Sciatic nerve (tissue), 2 donors: ENCODE measurements around the gene RNF169. TPM values are rescaled to one million over a fixed set of nuclear protein-coding genes. Genes with fewer than 3 reads are reported as not detected.
"Not testable (repeated sequence)": the region's sequence is repeated elsewhere in the genome, so short reads cannot be mapped to it uniquely, and the experiment has no call there.

Experiments
- ATAC-seq: fragments of 200-7000 bp; cut with Tn5 transposase; one replicate; pipeline ENCODE4 v1.9.1; 2020; ENCODE audit warnings: mild to moderate bottlenecking, moderate library complexity
- DNase-seq: peaks from one replicate; pipeline ENCODE4 v3.0.0-alpha.2; 2020; ENCODE audit warnings: low spot score
- intact Hi-C: fragments of 100-400 bp; cut with DNase I; formaldehyde crosslinking; loops from one replicate; pipeline ENCODE4 v1.14.2; 2022
- total RNA-seq: library from RNA; stranded (reverse); fragmentation: NEBNext Ultra II Directional; extraction: Animal tissue kit (Norgen Biotek cat#: 25700); gene quantifications from one replicate; pipeline ENCODE4 v1.2.1, GENCODE V29; 2021
- donor health status: DM: no; HTN: no; CAD: no.
- donor health status: DM: no; HTN: no; CAD: no.

RNF169 gene
- total RNA-seq, 1 donor from 2014 or later = 23.8 TPM

DNA sequence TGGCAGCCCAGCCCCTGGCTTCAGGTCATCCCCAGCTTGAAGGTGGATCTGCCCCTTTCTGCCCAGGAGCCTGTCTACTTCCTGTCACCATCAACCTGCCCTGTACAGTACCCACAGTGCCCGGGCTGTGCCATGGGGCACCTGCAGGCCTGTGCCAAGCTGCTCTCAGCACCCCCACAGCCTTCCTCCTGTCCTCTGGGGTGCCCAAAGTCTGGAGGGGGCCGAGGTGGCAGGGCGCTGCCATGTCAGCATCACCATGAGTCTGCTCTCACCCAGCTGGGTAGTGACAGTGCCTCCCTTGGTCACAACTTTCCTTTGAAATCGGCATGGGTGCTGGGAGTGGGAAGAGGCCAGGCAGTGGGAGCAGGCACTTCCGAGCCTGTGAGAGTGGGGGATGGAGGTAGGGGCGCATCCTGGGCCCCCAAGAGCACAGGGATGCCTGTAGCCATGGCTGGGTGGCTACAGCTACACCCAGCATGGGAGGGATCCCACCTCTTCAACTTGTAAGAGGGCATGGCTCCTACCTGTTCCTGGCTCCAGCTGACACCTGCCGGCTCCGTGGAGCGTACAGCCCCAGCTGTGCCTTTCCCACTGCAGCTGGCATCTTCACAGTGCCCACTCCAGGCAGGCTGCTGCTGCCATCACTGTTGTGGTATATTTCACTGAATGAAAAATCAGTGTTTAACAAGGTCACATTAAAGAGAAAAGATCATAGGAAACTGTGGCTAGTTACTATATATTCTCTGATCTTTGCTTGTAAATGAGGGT, 42.9 kb downstream of the RNF169 start:
- no peak for ATAC-seq
- intact Hi-C loops = no loop called here
- no peak for DNase-seq

DNA sequence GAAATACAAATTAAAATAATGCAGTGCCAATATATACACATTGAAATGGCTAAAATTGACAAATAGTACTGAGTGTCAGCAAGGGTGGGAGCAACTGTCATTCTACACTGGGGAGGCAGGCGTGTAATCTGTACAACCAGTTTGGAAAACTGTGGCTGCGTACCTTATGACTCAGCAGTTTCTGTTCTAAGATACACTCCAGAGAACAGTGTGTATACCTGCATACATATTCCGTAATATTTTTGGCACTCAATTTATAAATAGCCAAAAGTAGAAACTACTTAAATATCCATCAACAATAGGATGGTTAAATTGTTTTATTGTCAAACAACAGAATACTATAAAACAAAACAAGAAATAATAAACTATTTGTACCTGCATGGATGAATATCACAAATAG, 57.6 kb downstream of the RNF169 start:
- no peak for ATAC-seq

DNA sequence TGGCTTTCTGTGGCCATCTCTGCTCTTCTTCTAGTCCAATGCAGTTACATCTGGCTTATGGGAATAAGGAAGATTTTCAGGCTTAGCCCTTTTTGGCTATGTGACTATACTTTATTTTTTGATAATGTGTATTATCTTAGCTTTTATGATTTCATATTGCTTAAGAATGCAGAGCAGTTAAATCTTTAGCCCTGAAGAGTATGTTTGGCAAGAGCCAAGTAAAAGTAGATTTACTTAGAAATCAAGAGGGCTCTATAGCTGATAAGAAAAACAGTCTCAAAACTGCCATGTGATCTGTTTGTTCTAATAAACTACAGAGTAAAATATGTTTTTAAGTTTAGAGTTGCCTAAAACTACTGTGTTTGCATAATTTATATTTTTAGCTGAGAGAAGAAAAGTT, 61.2 kb downstream of the RNF169 start:
- ATAC-seq (no peak), DNase-seq (no peak)
- intact Hi-C loops = no loop called here

More for the DNA sequence above, 57.6 kb downstream of the RNF169 start:
- DNase-seq = no peak
- intact Hi-C loops = no loop called here

DNA sequence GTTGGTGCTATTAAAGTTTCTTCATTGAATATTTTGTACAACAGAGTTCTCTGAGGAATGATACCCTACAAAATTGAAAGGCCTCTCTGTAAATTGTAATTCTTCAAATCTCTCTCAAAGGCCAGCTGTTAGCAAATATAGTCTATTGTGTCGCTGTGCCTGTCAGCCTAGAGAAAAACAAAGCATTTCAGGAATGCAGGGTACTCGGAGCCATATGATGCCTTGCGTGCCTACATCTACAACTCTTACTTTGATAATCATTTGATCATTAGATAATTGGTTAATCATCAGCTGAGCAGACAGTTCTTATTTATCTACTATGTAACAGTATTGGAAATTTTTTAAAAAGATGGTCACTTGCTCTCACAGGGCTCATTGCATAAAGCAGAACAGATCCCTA, 67.3 kb downstream of the RNF169 start:
- intact Hi-C loops = no loop called here
- no peak for DNase-seq
- no peak for ATAC-seq

DNA sequence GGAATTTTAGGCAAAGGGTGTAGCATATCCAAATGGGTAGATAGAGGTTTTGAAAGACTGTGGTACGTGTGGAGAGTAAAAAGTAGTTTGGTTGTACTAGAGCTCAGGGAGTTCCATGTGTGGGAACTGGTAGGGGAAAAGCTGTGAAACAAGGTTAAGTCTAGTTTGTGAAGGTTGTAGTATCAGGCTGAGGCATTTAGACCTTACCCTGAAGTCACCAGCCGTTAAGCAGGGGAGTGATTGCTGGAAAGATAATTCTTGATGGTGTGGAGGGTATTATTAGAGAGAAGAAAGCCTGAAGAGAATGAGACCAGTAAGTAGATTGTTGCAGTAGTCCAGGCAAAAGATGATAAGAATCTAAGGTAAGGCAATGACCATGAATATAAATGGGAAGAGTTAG, 68.0 kb downstream of the RNF169 start:
- no peak for DNase-seq
- intact Hi-C loops = no loop called here
- no peak for ATAC-seq

DNA sequence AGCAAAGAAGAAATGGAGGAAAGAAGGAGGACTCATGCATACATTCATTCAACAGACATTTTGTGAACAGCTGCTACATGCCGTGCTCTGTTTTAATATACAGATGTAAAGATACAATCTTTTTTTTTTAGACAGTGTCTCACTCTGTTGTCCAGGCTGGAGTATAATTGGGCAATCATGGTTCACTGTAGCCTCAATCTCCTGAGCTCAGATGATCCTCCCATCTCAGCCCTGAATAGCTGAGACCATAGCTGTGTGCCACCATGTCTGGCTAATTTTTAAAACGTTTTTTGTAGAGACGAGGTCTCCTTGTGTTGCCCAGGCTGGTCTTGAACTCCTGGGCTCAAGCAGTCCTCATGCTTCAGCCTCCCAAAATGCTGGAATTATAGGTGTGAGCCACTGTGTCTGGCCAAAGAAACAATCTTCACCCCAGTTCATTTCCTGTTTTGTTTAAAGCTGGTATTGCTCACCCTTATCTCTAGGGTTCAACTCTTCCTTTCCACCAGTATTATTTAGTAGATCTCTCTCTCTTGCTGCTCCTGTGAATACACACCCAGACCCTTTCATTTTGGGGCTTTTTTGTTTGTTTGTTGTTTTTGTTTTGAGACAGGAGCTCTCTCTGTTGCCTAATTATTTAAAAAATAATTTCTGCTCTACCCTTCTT, 69.8 kb downstream of the RNF169 start:
- intact Hi-C loops = no loop called here
- no peak for ATAC-seq
- DNase-seq = no peak

DNA sequence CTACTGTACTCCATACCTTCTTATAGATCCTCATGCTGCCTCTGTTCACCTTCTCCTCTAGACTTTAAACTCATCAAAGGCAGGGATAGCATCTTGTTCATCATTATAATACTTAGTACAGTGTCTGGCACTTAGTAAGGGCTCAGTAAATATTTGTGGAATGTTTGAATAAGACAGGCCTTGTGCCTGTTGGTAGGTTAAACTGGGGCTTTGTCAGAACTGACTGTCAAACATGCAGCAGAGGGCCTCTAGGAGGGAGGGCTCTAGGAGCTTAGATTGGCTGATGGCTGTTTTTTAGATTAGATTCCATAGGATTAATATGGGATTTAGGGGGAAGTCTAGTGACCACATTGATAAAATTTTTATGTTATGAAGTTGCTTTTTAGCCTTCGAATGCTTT, 70.8 kb downstream of the RNF169 start:
- no peak for DNase-seq
- intact Hi-C loops = no loop called here
- ATAC-seq = no peak

DNA sequence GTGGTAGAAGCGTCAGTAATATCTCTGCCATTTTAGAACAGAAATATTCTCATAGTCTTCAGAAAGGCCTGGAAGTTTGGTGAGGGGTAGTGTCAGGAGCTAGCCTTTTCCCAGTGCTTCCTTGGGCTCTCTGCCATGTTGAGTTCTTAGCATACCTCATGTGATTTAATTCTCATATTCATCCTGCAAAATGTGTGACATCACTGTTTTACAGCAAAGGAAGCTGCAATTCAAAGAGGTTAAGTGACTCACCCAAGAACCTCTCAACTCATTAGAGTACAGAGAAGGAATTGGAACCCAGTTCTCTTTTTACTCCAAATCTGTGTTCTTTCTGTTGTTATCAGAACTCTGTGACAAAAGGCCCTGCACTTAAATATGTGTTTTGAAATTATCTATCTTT, 72.1 kb downstream of the RNF169 start:
- intact Hi-C loops = no loop called here
- DNase-seq (no peak), ATAC-seq (no peak)

DNA sequence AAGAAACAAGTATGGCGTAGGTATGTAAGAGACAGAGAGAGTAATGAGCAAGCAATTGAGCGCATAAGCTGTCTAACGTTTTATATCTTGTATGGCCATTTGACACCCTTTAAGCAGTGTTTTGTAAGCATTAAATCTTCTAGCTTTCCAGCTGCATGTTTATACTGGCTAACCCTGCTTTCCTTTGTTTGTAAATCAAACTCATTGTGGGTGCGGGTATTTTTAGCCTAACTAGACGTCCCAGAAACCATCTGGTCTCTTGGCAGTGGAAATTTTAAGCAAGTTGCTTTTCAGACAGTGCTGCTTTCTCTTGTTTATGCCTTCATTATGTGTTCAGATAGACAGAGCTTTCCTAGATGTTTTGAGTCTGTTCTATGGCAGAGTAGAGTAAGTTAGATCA, 73.5 kb downstream of the RNF169 start:
- no peak for DNase-seq
- peak; percentile 74 for ATAC-seq
- intact Hi-C loops = no loop called here

DNA sequence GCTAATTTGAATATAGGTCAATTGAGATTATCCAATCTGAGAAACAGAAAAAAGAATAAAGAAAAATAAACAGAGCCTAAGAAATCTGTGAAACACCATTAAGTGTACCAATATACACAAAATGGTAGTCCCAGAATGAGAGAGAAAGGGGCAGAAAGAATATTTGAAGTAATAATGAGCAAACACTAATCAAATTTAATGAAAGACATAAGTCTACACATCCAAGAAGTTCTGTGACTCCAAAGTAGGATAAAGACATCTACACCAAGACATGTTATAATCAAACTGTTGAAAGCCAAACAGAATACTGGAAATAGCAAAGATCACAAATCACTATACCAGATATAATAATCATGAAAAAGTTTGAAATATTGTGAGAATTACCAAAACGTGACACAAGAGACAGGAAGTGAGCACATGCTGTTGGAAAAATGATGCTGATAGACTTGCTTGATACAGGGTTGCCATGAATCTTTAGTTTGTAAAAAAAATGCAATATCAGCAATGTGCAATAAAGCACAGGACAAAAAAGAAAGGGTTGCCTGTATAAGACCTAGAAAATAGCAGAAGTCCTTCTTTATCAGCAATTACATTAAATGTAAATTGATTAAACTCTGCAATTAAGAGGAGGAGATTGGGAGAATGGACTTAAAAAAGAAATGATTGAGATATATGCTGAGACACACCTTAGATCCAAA, 75.8 kb downstream of the RNF169 start:
- ATAC-seq (no peak), DNase-seq (no peak)
- intact Hi-C loops = no loop called here

DNA sequence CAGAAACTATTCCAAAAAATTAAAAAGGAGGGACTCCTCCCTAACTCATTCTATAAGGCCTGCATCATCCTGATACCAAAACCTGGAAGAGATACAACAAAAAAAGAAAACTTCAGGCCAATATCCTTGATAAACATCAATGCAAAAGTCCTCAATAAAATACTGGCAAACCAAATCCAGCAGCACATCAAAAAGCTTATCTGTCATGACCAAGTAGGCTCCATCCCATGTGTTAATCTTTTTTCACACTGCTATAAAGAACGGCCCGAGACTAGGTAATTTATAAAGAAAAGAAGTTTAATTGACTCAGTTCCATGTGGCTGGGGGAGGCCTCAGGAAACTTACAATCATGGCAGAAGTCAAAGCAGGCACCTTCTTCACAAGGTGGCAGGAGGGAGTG, 76.9 kb downstream of the RNF169 start:
- DNase-seq, intact Hi-C loops, ATAC-seq: not testable (repeated sequence)

DNA sequence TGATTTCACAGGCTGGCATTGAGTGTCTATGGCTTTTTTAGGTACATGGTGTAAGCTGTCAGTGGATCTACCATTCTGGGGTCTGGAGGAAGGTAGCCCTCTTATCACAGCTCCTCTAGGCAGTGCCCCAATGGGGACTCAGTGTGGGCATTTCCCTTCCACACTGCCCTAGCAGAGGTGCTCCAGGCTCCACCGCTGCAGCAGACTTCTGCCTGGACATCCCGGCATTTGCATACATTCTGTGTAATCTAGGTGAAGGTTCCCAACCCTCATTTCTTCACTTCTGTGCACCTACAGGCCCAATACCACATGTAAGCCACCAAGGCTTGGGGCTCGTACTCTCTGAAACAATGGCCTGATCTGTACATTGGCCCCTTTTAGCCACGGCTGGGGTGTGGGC, 78.3 kb downstream of the RNF169 start:
- no peak for ATAC-seq
- intact Hi-C loops = no loop called here
- DNase-seq = no peak

DNA sequence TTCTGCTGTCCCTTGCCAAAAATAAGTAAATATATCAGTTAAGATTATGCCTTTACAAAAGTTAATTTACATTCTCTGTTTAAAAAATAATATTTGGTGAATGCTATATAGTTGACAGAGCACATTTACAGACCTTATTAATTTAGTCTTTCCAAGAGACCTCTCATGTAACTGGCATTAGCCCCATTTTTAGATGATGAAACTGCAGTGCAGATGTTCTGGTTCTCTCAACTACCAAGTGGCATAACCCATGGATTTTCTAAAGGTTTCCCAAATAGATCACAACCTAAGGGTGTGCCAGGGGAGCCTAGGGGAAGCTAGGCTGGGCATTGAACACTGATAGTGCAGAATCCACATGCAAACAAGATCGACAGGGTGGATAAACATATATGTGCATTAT, 88.5 kb downstream of the RNF169 start:
- intact Hi-C loops = no loop called here
- ATAC-seq (no peak), DNase-seq (no peak)

DNA sequence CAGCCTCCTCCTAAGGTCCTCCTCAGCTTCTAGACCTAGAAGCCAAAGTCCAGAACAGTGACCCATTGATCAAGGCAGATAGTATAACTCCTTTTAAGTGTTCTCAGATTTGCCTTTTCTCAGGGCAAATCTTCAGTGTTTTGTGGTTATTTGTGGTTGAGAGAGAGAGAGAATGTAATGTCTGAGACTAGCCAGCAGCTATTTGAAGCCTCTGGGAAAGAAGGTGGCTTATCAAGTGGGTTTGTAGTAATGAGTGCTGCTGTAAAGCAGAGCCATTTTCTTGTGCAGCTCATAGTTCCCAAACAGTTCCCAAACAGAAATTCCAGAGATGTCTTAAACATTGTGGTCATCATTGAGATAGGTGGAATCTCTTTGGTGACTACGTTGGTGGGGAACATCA, 89.5 kb downstream of the RNF169 start:
- DNase-seq (no peak), ATAC-seq (no peak)
- intact Hi-C loops = no loop called here

DNA sequence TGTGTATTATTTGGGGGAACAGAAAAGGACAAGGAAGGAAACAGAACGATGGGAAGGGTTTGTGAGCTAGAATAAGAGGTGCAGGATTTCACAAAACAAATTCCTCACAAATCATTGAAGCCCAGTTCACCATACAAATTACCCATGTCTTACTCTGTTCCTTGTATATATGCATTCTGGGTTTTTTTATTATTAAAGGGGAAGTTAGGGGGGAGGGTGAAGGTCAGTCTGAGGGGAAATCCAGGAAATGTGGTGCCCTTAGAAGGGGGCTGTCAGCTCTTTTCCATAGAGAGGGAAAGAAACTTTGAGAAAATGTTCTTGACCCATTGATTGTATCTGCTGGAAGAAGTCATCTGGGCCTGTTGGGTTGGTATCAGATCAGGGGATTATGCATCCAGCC, 90.8 kb downstream of the RNF169 start:
- no peak for DNase-seq
- intact Hi-C loops = no loop called here
- no peak for ATAC-seq

DNA sequence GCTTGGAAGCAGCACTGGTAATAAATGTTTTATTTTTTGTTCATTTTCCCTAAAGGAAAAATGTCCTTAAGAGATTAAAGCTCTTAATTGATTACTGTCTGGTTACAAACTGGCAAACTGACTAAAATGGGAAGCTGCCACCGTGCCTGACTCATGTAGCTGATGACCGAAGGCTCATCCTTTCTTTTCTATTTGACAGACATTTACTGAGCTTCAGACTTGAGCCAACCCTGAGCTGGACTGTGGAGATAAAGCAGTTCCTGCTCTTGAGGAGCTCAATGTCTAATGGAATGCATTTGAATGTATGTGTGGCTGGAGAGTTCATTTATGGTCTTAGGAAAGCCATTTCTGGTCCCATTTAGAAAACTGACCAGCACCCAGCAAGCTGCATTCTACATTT, 91.3 kb downstream of the RNF169 start:
- intact Hi-C loops = no loop called here

DNA sequence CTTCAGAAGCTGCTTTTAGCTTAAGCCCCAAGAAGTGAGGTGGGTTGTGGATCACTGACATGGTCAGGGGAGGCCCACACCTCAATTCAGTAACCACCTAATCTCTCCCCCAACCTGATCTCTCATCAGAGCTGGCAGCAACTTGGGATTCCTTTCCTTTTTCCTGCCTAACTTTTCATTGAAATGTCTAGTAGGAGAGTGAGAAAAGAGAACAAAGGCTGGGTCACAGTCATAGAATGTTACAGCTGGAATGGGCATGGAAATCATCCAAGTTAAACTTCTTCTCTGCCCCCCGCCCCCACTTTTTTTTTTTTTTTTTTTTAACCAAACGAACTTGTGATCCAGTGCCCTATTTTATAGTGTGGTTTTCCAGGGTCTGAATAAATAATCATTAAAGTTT, 91.8 kb downstream of the RNF169 start:
- ATAC-seq = no peak
- intact Hi-C loops = no loop called here
- no peak for DNase-seq

More for the DNA sequence above, 91.3 kb downstream of the RNF169 start:
- DNase-seq = no peak
- no peak for ATAC-seq

DNA sequence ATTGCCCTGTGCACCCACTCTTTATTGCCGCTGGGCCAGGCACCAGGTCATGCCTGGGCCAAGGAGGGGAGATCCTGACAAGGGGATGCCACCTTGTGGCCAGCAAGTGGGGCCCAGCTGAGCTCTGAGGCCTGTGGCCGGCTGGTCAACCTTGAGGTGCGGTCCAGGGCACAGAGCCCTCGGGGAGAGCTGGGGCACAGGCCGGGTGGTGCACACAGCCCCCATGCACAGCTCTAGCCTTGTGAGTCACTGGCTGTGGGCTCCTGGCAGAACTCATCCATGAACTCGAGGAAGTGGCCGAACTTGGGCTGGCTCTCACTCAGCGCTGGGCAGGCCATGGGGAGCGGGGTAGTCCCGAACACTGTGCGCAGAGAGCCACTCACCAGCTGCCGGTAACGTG, 94.3 kb downstream of the RNF169 start:
- DNase-seq = no peak
- intact Hi-C loops = no loop called here
- peak; percentile 26 for ATAC-seq

DNA sequence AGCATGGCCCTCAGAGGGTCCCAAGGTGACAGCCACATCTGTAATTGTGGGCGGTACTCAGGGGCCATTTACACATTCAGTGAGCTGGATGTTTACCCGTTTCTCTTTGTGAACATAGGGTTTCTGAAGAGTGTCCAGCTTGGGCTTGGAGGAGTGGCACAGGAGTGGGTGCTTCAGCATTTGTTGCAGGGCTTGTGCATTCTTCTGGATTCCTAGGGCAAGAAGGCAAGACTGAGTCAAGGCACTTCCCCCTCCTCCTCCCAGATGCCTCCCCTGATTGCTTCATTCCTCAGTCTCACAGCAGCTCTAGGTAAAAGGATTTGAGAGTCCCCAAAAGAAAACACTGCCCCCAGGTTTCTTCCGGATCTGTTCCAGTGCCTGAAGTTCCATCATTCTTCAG, 95.4 kb downstream of the RNF169 start:
- intact Hi-C loops = no loop called here
- DNase-seq (no peak), ATAC-seq (no peak)

DNA sequence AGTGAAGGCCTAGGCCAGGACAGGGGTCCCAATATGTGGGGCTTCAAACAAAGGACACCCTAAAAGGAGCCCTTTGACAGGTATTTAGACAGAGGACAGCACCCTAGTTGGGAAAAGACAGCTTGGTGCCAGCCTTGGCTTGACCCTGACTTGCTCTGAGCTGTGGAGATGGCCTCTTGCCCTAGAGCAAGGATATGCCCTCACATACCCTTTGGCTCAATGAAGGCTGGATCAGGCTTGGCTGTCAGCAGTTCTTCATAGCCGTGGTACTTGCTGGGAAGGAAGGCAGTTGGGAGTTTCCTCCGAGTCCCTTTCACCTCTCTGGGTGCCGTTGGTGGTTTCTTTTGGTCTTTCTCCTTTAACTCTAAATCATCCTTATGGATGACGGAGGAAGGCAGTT, 96.2 kb downstream of the RNF169 start:
- DNase-seq (no peak), ATAC-seq (no peak)
- intact Hi-C loops = no loop called here
